ENCODE results near the gene TSPAN33.
"Not testable (repeated sequence)": the region's sequence is repeated elsewhere in the genome, so short reads cannot be mapped to it uniquely, and the experiment has no call there.

TSPAN33 gene, protein sequence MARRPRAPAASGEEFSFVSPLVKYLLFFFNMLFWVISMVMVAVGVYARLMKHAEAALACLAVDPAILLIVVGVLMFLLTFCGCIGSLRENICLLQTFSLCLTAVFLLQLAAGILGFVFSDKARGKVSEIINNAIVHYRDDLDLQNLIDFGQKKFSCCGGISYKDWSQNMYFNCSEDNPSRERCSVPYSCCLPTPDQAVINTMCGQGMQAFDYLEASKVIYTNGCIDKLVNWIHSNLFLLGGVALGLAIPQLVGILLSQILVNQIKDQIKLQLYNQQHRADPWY

DNA sequence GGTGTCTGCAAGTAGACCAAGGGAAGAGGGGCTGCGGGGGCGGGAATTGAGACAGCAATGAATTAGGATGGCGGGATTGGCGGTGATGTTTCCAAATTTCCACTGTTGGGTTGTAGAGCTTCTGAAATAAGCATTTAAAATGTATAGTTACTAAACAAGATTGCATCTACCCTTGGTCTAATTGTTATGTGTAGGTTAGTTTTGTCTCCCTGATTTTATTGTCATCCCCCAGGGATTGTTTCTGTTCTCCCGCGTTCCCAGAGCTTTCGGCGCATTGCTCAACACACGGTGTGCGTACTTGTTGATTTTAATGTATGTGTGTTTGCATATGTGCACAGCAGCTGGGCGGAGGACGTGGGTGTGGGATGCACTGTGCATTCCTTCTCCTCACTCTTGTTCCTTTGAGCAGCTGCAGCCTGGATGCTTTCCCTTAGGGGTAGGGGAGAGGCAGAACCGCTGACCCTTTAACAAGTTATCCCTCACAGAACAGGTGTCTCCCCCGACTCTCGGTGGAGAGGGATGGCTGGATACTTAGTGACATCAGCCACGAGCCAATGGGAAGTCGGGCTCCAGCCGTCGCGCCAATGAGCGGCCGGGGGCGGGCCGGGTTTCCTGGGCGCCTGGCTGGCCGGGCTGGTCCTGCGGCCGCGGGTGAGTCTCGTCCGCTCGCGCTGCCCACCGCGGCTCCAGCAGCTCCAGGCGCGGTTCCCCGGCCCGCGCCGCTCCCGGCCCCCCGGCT is at the start of gene TSPAN33:
TSS of gene TSPAN33 (plus strand) at position 613 of the 739 bp plus-strand sequence. CDS start 274 bp downstream, outside the sequence.
- DNase-seq, result peak; percentile 91

DNA sequence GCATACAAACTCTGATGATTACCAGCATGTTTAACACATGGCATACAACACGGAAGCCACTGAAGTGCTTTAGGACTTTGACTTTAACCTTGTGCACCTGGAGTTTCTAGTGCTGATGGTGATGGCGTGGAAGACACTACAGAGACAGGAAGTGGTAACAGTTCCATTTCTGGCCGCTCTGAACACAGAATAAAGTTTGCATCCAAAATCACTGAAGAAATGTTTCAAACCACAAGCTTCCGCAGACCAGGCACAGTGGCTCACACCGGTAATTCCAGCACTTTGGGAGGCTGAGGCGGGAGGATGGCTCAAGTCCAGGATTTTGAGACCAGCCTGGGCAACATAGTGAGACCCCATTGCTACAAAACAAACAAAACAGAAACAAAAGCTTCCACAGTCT is 49.2 kb upstream of the TSPAN33 start:
- no peak for DNase-seq

DNA sequence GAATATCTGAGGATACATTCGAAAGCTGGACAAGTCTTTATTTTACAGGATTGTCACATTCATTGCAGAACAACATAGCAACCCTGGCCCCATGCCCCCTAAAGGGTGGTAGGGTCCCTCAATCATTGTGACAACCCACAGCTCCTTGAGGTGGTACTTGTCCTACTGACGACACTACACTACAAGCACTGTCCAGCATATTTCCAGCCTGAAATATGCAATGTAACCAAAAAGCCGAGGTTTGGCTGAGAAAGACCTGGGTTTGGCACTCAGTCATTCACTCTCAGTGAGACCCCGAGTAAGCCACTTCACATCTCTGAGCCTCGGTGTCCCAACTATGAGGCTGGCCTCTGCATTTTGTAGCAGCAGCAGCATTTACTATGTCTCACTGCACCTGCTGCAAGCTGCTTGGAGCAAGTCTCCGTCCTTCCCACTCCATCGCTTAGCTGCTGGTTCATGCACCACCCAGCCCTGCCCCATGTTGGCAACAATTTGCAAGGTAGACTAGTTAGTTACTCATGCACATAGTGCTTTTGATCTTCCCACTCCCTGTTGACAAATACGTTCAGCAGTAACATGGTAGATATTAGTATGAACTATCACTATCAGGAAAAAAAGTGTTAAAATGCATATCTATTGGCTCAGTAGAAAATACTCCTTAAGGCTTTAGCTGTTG is 46.0 kb upstream of the TSPAN33 start:
- DNase-seq, result no peak

DNA sequence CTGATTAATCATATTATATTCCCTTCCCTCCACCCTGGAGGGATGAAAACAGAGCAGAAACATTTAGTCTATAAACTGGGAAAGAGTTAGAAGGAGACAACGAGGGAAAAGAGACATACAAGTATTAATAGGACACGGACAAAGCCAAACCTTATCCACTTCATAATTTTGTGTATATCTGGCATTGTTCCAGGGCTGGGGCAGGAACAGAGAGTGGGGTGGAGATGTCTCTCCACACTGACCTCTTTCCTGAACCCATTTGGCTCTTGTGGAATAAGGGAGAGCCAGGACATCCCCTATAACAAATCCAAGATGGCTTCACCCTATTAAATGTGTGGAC is 43.7 kb upstream of the TSPAN33 start:
- DNase-seq, result no peak

DNA sequence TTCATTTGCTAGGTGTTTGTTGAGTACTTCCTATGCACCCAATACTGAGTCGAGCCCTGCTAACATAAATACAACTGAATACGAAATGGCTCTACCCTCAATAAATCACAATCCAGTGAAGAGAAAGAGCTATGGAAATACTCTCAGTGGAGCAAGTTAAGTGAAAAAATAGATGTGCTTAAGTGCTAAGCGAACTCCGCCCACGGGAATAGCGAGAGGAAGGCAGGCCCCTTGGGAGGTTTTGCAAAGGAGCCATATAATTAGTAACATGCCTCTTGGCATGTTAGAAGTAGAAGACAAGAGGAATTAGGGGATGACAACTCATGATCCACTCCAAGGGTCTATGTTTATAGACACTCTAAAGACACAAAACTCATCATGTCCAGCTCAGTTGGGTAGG is 42.8 kb upstream of the TSPAN33 start:
- DNase-seq, result no peak

DNA sequence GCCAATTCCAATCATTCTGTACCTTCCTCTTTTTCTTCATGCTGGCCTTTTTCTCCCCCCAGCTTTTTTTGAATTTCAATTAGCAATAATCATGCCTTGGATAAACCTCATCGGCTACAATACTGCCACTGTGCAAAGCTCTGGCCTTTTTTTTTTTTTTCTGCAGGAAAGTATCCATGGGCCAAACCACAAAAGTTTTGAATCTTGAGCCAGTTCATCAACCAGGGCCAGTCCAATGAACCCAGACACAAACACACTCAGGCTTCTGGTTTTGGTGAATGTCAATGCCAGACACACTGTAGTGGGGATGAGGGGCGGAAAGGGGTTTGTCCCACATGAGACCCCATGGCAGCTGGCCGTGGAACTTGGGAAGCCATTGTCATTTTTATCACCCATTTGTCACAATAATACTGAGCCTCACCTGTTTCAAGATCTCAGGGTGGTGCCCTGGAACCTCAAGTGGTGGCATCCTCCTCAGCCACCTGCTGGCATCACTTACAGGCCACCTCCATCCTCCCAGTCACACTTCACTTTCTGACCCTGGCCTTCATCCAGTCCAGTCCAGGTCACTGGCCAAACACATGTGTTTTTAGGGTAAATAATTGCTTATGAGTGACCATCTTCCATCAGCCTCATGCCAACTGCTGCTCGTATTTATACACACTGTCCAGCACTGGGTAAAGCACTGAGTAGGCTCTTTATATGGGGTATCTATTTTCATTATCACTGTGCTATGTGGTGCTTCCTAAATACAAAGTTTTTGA is 40.8 kb upstream of the TSPAN33 start:
- DNase-seq, result no peak

DNA sequence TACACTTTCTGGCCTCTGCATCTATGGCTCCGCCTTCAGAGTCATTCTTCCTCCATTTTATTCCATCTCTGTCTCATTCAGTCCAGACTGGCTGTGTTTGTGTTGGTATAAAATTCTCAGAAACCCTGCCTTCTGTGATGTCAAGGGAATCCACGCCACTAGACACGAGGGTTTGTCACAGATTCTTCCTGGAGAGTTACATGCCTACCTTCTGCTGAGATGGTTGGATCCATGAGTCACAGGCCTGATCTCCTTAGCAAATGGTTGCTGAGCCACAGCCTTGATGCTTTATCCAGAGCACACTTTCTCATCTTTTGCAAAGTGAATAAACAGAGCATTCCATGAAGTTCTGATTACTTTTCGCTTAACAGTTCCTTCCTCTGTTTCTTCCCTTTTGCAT is 35.9 kb upstream of the TSPAN33 start:
- no peak for DNase-seq

DNA sequence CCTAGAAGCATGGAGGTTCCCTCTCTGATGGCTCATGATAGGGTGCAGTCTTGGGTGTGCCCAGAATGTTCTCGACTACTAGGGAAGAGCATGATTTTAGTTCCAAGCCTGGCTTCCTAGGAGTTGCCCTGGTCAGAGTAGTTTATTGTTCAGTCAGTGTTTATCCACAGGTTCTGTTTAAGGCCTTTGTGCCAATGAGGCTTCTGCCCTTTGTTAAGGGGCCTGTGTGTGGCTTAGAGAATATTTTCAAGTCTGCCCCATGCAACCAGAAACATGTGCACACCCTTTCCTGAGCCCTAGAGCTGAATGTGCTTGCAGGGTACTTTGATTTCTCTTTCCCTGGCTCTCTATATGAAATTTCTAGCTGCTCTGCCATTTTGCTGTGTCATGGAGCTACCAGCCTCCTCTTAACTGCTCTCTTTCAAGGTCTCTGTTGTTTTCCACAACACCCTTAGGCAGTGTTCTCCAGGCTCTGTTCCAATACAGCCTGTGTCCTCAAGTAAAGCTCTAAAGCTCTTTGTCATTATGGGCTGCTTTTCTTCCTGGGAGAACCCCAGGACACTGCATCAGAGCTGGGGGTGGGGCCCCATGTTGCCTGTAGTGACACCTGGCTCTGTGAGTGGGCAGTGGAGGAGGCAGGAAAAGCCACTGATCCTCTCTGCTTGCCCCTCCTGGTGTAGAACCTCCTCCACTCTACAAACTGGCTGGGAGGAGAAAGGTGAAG is 34.1 kb upstream of the TSPAN33 start:
- DNase-seq, result peak; percentile 50

DNA sequence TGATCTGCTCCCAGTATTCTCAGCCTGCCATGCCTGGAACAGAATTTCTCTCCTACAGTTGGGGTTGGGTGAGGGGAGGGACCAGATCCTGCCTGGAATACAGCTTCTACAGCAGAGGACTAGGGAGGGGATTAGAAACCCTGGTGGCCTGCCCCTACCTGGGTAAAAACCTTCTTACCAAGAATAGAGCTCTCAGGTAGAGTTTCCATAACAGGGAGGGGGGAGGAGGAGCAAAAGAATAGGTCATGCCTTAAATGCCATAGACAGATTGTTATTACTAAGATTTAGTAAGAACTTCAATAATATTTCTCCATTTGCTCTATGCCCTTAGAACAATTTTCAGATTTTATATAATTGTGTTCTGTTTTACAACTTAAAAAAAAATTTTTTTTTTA is 33.5 kb upstream of the TSPAN33 start:
- no peak for DNase-seq

DNA sequence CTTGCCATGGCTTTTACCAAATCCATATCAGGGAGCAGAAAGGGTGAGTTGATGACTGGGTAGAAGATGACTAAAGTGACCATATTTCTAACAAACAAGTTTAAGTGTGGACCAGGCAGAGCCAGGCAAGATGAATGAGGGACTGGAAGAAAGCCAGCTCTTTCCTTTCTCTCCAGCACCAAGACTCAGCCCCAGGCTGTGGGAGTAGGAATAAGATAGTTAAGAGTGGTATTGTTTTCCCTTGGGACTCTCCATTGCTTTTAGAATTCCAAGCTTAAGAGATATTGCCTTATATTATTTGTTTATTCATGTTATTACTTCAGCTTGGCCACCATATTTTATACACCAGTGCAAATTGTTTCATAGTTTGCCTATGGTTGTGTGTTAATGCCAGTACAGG is 28.8 kb upstream of the TSPAN33 start:
- no peak for DNase-seq

DNA sequence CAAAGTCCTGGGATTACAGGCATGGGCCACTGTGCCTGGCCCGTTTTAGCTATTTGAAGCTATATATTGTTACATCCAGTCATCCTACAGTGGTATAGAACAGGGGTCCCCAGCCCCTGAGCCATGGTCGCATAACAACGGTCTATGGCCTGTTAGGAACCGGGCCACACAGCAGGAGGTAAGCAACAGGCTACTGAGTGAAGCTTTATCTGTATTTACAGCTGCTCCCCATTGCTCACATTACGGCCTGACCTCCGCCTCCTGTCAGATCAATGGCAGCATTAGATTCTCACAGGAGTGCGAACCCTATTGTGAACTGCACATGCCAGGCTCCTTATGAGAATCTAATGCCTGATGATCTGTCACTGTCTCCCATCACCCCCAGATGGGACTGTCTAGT is 26.3 kb upstream of the TSPAN33 start:
- no peak for DNase-seq

DNA sequence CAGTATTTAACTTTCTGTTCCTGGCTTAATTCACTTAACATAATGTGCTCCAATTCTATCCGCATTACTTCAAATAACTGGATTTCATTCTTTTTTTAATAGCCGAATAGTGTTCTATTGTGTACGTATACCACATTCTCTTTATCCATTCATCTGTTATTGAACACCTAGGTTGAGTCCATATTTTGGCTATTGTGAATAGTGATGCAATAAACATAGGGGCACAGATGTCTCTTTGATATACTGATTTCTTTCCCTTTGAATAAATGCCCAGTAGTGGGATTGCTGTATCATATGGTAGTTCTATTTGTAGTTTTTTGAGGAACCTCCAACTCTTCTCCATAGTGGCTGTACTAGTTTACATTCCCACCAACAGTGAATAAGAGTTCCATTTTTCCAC is 25.5 kb upstream of the TSPAN33 start:
- no peak for DNase-seq

DNA sequence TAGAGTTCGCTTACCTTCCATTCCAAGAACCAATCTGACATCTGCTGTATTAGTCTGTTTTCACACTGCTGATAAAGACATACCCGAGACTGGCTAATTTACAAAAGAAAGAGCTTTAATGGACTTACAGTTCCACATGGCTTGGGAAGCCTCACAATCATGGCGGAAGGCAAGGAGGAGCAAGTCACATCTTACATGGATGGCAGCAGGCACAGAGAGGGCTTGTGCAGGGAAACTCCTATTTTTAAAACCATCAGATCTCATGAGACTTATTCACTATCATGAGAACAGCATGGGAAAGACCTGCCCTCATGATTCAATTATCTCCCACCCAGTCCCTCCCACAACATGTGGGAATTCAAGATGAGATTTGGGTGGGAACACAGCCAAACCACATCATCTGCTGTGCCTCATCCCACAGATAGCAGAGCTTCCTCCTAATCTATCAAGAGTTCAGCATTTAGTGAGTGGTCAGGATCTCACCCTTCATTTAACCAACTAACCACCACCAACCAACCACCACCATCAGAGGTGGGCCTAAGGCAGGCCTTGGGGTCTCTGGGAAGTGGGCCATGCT is 22.9 kb upstream of the TSPAN33 start:
- DNase-seq, result not testable (repeated sequence)

DNA sequence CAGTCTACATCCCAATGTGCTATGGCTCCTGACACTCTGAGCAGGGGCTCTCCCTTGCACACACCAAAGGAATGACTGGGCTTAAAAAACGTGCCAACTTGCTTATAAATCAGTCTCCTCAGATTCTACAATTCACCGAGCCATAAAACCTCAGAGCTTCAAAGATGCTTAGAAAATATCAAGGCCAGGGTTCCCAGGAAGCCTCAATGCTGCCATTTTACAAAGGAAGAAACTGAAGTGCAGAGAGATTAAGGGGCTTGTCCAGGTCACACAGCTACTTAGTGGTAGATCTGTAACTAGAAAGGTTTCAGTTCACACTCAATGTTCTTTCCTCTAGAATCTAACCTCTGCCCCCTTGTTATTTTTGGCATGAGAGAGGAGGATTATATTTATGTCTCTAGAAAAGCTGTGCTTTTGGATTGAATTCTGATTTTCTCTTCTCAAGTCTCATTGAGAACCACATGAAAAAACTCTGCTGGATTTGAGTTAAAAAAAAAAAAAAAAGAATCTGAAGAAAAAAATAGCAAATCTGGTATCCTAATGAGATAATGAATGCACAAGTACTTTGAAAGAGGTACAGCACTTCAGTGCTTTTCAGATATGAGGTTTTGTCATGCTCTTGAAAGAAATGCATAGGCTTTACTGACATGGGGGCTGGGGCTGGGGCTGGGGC is 22.3 kb upstream of the TSPAN33 start:
- no peak for DNase-seq

DNA sequence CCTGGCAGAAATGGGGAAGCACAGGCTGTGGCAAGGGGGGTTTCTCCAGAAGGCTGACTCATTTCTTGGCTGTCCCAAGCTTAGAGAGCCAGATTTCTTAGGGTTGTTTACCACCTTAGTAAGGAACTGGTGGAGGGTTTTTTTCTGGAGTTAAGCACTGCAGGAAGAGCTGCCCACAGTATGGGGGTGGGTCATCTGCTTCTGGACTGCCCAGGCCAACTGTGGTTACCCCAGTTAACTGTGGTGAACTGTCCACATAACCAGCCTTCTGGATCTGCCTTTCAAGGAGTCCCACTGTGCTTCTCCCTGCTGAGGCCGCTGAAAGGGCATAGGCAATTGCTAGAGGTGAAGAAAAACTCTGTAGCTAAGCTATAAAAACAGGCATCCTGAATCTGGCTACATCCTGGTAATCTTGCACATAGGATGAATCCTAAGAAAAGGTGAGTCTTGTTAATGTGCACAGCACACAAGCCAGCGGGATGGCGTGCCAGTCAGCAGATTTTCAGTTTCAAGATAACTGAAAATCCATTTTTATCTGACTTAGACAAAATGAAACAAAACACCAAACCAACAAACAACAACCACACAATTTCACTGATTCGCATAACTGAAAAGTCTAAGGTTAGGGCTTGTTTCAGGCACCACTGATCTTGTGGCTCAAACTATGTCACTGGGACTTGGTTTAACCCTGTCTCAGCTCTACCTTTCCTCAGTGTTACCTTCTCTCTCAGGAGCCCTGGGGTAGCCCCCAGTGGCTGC is 21.6 kb upstream of the TSPAN33 start:
- DNase-seq, result no peak

DNA sequence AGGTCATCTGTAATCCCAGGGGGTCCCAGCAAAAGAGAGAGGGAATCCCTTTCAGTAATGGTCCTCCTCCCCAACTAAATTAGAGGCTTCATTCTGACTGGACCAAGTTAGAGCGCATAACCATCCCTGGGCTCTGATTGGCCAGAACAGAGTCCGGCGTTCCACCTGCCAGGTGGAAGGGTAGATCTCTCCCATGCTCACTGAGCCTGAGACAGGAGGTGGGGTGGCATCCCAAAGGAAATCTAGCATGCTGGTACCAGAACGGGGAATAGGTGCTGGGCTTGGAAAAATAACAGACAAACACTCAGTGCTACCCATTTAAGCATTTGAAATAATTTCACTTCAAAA is 21.0 kb upstream of the TSPAN33 start:
- no peak for DNase-seq

DNA sequence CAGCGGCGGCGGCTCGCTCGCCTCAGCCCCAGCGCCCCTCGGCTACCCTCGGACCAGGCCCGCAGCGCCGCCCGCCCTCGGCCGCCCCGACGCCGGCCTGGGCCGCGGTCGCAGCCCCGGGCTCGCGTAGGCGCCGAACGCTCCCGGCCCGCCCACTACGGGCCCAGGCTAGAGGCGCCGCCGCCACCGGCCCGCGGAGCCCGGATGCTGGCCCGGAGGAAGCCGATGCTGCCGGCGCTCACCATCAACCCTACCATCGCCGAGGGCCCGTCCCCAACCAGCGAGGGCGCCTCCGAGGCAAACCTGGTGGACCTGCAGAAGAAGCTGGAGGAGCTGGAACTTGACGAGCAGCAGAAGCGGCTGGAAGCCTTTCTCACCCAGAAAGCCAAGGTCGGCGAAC is 18.2 kb upstream of the TSPAN33 start:
- DNase-seq, result no peak

DNA sequence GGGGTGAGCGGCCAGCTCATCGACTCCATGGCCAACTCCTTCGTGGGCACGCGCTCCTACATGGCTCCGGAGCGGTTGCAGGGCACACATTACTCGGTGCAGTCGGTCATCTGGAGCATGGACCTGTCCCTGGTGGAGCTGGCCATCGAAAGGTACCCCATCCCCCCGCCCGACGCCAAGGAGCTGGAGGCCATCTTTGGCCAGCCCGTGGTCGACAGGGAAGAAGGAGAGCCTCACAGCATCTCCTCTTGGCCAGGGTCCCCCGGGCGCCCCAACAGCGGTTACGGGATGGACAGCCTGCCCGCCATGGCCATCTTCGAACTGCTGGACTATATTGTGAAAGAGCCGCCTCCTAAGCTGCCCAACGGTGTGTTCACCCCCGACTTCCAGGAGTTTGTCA is 17.4 kb upstream of the TSPAN33 start:
- DNase-seq, result no peak

DNA sequence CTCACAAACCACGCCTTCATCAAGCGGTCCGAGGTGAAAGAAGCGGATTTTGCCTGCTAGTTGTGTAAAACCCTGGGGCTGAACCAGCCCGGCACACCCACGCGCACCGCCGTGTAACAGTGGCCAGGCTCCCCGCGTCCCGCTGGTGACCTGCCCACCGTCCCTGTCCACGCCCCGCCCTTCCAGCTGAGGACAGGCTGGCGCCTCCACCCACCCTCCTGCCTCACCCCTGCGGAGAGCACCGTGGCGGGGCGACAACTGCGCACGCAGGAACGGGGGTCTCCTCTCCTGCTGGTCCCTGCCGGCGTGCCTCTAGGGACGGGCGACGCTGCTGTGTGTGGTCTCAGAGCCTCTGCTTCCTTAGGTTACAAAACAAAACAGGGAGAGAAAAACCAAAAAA is 16.9 kb upstream of the TSPAN33 start:
- DNase-seq, result no peak

DNA sequence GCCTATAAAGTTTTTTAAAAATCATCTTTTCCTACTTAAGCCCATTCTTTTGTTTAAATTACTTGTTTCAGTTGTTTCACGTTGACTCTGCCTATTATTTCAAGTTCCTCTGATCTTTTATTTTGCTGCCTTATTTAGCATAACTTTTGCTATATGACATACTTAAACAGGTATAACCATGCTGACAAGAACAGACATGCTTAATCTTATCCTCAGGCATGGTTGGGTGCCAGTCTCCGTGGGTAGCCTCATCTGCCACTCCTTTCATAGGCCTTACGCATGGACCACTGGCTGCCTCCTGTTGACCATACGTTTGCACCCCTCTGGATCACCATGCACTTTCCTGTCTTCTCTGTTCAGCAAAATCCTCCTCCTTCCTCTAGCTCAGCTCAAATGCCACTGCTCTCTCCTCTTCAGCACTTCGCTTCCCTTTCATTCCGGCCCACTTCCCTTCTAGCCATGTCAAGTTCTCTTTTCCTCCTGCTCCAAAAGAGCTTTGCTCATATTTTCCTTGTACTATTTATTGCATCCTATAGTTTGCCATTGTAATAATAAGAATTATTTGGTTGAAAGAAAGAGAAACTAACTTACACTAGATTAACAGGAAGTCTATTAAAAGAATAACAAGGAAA is 10.0 kb upstream of the TSPAN33 start:
- DNase-seq, result peak; percentile 50

All from NCI-H82 (cell line).